Left renal pelvis (tissue), 4 donors: ENCODE data around the gene ZNF470. TPM values are rescaled to one million over a fixed set of nuclear protein-coding genes. Genes with fewer than 3 reads are reported as not detected.

Experiments used
- DNase-seq, 4 donors: peaks; one replicate each; pipeline ENCODE4 v3.0.0-alpha.2; 2013; ENCODE audit warnings: low read depth in 4 of 4, low spot score in 3 of 4
- polyA plus RNA-seq, 4 donors: library from polyadenylated mRNA; unstranded; fragments of 120-200 nt; gene quantifications; one replicate each; pipeline ENCODE4 v1.2.1, GENCODE V29; 2013; ENCODE audit not compliant: insufficient read length in 4 of 4

ZNF470 gene
- 10 to 100 TPM in 3 of 4 donors, 1 to 10 TPM in 1; 5.7 to 10.6 (median 10.4) TPM for polyA plus RNA-seq

DNA sequence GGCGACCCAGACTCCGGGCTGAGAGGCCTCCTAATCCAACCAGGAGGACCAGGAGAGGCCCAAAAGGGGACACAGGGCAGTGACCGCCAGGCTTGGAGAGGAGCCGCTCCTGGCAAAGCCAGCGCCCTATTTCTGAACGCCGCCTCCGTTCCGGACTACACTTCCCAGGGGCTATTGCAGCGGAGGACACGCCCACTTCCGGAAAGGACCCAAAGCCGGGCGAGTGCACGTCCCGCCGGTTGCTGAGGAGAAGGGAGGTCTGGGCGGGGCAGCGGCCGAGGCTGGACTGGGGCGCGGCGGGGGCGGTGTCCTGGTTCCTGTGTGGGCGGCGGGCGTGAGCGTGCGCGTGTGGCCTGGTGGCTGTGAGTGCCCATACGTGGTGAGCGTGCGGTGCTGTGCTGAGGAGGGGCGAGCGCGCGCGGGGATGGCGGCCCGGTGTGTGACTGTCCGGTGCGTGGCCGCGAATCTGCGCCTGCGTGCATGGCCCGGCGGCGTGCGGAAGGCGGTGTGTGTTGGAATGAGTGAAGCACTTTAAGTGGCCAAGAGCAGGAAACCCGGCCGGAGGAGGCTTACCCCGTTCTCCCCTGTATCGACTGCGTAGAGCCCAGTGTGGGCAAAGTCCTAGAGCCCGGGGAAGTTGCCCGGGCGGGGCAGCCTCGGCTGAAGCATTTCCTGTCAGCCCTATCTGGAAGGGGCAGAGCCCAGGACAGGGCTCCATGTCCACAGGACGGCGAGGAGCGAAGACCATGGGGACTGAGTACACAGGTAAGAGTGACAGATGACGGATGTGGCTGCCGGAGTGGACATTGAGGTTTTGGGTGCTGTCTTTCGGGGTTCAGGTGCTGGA is at the start of gene ZNF470:
Gene ZNF470 (plus strand): TSS at position 195 of the 847 bp plus-strand sequence. CDS start 2,844 bp downstream, outside the sequence.
- DNase-seq: peak; percentile 70 to 85 (median 82)

DNA sequence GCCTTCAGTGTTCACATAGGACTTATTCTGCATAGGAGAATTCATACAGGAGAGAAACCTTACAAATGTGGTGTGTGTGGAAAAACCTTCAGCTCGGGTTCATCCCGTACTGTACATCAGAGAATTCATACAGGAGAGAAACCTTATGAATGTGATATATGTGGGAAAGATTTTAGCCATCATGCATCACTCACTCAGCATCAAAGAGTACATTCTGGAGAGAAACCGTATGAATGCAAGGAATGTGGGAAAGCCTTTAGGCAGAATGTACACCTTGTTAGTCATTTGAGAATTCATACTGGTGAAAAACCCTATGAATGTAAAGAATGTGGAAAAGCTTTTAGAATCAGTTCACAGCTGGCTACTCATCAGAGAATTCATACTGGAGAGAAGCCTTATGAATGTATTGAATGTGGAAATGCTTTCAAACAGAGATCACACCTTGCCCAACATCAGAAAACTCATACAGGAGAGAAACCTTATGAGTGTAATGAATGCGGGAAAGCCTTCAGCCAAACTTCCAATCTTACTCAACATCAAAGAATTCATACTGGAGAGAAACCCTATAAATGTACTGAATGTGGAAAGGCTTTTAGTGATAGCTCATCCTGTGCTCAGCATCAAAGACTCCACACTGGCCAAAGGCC is 41.9 kb upstream of the ZNF470 start:
- no peak for DNase-seq

DNA sequence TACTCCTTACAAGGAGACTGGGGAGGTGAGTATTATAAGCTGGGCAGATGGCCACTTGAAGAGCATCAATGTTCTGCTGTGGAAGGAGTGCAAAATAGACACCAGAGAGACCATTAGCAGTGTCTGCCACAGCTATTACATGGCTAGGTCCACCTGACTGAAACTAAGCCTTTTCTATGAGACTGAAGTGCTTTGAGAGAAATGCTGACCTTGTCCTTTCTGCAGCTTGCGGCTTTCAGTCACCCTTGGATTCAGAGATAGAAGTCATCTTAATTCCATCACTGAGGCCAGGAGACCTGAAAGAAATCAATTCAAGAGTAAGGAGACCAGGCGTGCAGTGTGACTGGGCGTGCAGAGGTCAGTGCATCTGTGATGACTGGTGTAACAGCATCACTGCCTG is 29.8 kb upstream of the ZNF470 start:
- no peak for DNase-seq

DNA sequence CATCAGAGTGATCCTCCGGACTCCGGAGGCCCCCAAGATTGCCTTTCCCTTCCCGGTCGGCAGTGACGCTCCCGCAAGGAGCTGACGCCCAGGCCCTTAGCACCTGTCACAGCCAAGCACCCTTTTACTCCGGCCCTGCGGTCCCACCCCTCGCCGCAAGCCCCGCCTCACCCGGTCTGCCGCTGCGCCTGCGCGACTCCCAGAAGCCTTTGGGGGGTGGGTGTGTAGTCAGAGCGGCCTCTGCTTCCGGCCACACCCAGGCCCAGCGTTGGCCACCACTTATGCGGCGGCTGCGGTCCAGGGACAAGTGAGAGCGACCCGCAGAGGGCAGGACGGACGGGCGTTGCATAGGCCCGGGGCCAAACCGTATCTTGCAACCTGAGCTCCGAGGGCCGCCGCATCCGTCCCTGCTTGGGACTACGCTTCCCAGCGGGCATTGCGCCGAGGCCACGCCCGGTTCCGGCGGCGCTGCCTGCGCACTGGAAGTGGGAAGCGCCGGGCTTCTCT is 29.0 kb upstream of the ZNF470 start:
- peak; percentile 77 to 82 (median 78) for DNase-seq

DNA sequence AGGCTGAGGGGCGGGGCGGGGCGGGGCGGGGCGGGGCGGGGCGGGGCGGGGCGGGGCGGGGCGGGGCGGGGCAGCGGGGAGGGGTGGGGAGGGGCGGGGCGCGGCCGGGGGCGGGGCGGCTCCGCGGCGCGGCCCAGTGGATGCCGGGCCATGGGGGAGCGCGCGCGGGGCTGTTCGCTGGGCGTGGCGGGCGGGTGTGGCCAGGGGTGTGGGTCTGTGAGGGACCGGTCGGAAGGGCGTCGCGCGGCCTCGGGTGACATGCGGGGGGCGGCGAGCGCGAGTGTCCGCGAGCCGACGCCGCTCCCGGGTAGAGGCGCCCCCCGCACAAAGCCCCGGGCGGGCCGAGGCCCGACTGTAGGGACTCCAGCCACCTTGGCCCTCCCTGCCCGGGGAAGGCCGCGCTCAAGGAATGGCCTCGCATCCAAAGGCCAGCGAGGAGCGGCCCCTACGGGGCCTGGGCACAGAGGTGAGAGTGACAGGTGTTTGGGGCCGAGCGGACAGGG is 28.5 kb upstream of the ZNF470 start, which contains the start of gene ZFP28:
Gene ZFP28 (plus strand): TSS at position 188 of the 503 bp plus-strand sequence. CDS start 71 bp downstream, at position 259.
- DNase-seq: peak in 2 of 4 donors; percentile 16 to 17

DNA sequence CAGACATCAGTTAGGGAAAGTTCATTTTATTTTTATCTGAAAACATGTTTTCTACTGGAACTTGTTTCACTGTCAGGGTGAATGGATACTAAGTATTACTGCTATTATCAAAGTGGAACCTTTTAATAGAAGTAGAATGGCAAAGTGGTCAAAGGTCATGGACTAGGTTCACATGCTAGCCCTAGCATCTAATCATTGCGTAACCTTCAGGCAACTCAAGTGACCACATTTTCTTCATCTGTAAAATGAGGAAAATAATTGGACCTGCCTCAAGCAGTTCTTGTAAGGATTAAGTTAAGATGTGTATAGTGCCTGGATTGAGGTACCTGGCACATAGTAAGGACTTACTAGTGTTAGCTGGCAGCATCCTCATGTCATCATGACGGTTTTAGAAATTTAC is 23.5 kb upstream of the ZNF470 start:
- DNase-seq: no peak

DNA sequence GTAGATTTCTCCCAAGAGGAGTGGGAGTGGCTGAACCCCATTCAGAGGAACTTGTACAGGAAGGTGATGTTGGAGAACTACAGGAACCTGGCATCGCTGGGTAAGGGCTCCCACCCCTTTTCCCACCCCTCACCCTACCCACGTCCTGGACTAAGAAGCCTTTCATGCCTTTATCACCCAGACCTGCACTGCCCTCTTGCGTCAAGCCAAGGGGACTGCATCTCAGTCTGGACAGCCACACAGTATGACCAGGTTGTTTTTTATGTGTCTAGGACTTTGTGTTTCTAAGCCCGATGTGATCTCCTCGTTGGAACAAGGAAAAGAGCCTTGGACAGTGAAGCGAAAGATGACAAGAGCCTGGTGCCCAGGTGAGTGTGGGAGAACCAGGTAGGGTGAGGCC is 19.7 kb upstream of the ZNF470 start:
- DNase-seq: no peak

DNA sequence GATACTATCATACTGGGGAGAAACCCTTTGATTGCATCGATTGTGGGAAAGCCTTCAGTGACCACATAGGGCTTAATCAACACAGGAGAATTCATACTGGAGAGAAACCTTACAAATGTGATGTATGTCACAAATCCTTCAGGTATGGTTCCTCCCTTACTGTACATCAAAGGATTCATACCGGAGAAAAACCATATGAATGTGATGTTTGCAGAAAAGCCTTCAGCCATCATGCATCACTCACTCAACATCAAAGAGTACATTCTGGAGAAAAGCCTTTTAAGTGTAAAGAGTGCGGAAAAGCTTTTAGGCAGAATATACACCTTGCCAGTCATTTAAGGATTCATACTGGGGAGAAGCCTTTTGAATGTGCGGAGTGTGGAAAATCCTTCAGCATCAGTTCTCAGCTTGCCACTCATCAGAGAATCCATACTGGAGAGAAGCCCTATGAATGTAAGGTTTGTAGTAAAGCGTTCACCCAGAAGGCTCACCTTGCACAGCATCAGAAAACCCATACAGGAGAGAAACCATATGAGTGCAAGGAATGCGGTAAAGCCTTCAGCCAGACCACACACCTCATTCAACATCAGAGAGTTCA is 12.9 kb upstream of the ZNF470 start:
- no peak for DNase-seq

DNA sequence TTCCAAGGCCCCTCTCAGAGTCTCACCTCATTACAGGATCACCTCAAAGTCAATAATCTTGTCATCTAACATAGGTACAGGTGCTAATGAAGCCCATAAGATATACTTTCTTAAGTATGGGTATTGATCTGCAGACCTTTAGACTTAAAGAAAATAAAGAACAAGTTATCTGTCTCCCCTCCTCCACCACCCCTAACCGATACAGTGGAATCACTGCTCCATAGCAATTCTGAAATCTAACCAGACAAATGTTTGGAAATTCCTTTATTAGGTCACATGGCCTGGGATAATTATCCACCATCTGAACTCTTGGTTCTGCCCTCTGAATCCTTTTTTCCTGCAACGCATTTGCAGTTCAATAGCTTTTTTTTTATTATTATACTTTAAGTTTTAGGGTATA is 4.5 kb upstream of the ZNF470 start:
- no peak for DNase-seq

DNA sequence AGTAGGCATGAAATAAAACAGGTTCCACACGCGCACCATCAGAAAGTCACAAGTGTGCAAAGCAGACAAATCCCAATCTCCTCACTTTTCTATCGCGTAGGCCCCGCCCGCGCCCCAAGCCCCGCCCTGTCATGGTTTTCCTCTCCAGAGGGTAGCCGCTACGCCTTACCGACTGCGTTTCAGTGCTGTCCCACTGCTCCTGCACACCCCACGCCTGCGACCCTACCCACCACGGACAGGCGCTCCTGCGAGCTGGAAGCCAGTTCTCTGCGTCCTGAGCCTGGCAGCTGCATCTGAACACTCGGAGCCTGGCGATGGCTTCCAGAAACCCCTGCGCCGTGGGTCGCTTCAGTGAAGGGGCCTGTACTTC is 379 bp upstream of the ZNF470 start:
- DNase-seq: peak in 1 of 4 donors; percentile 3

DNA sequence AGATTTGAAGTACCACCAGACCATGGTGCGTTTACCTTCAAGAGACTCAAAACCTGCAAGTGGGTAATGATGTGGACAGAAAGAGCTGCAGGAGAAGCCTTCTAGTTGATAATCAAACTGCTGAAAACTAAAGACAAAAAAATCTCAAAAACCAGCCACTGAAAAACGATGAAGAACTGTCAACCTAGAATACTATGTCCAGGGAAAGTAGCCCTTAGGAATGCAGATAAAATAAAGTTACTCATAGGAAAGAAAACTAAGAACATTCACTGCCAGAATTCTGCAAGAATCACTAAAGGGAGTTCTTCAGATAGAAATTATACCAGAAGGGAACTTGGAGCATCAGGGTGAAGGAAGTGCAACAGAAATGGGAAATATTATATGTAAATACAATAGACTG is 5.3 kb downstream of the ZNF470 start:
- no peak for DNase-seq

DNA sequence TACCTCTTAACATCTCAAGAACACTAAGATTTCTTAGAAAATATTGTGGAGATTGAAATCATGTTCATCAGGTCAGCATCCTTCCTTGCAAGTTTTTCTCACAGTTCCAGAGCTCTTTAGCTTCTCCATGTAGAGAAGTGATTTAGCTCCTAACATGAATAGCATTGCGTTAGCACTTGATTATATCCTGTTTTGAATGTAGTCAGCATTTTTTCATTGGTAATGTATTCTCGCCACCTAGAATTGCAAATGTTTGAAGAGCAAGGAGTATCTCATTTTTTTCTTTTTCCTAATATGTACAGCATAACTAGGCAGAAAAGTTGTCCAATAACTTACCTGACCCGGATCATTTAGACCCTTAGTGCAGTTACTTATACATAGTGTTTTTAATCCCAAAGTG is 6.6 kb downstream of the ZNF470 start:
- DNase-seq: no peak

DNA sequence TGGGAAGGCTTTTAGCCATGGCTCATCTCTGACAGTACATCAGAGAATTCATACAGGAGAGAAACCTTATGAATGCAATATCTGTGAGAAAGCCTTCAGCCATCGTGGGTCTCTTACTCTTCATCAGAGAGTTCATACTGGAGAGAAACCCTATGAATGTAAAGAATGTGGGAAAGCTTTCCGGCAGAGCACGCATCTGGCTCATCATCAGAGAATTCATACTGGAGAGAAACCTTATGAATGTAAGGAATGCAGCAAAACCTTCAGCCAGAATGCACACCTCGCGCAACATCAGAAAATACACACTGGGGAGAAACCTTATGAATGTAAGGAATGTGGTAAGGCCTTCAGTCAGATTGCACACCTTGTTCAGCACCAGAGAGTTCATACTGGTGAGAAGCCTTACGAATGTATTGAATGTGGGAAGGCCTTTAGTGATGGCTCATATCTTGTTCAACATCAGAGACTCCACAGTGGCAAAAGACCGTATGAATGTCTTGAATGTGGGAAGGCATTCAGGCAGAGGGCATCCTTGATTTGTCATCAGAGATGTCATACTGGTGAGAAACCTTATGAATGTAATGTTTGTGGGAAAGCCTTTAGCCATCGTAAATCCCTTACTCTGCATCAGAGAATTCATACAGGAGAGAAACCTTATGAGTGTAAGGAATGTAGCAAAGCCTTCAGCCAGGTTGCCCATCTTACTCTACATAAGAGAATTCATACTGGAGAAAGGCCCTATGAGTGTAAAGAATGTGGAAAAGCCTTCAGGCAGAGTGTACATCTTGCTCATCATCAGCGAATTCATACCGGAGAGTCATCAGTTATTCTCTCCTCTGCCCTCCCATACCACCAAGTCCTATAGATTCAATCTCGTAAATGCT is 10.7 kb downstream of the ZNF470 start:
- no peak for DNase-seq

DNA sequence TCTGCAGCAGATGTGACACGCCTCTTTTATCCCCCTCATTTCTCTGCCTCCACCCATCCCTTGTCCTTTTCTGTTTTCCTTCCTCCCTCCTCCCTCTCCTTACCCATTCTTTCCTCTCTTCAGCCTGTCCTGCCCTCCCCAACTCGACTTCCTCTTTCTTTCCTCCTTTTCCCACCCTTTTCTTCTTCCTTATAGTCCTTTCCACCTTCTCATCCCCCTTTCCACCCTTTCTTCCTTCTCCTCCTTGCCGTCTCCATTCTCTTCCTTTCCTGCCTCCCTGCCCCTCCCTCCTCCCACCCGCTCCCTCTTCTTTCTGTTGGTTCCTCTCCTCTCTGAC is 27.1 kb downstream of the ZNF470 start:
- DNase-seq: no peak

DNA sequence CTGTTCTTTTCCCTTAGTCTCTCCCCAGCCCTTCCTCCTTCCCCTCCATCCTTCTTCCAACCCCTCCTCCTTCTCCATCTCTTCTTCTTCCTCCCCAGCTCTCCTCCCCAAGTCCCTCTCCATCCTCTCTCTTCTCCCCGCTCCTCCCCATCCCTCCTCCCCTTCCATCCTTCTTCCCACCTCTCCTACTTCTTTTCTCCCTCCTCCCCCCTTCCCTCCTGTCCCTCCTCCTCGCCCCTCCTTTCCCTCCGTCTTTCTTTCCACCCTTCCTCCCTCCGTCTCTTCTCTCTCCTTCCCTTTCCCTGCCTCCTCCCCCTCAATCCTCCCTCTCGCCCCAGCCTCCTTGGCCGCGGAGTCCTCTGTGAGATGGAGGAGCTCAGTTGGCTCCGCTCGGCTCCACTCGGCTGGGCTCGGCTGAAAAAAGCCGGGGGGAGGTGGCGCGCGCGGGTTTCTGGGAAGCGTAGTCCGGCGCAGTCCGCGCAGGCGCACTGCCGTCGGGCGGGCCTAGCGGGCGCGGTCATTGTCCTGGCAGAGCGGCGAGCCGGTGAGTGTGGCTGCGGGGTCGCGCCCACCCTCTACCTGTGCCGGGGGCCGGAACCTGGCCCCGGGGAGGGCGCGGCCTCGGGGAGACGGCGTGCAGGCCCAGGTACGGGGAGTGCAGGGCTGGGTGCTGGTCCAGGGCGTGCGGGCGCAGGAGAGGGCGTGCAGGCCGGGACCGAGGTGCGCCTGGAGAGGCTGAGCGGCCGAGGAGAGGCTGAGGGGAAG is 27.7 kb downstream of the ZNF470 start, which contains the start of gene ZNF71:
Gene ZNF71 (plus strand): TSS at position 520 of the 765 bp plus-strand sequence. CDS start 6,257 bp downstream, outside the sequence.
- peak; percentile 73 to 81 (median 80) for DNase-seq

DNA sequence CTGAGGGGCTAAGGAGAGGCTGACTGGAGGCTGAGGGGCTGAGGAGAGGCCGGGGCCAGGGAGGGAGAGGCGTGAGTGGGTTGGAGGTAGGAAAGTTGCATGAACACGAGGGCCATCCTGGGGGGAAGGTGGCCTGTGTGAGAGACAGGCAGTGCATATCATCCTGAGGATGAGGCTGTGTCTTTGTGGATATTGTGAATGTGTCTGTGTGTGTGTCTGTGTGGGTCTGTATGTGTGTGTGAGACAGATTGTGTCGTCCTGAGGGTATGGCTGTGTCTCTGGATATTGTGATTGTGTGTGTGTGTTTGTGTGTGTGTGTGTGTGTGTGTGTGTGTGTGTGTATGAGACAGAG is 28.3 kb downstream of the ZNF470 start:
- DNase-seq: peak in 1 of 4 donors; percentile 25

DNA sequence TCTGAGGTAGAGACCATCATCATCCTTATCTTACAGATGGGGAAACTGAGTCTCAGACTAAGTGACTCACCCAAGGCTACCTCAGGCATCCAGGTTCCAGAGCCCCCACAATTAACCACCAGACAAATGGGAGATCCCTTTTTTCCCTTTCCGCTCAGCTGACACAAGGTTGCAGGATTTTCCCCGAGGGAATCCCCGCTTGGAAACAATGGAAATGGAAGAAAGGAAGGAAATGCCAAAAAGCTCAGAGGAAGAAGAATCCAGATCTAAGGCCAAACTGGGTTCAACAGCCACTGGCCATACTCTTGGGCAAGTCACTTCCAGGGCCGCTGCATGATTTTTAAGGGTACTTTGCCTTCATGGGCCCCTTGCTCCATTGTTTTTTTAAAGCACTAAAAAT is 29.4 kb downstream of the ZNF470 start:
- DNase-seq: no peak

DNA sequence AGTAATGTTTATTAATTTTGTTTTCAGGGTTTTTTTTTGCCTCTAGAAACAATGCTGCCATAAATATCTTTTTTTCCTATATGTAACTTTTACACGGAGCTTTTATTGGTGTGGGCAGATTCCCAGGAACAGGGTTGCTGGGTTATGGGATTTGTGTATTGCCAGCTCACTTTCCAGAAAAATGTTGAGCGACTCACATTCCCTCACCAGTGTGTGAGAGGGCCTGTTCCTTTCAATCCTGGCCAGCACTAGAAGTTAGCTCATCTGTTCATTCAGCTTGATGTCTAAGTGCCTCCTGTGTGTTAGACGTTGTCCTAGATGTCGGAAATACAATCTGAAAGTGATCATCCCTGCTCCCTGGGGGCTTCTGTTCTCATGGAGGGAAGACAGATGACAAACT is 30.4 kb downstream of the ZNF470 start:
- no peak for DNase-seq

DNA sequence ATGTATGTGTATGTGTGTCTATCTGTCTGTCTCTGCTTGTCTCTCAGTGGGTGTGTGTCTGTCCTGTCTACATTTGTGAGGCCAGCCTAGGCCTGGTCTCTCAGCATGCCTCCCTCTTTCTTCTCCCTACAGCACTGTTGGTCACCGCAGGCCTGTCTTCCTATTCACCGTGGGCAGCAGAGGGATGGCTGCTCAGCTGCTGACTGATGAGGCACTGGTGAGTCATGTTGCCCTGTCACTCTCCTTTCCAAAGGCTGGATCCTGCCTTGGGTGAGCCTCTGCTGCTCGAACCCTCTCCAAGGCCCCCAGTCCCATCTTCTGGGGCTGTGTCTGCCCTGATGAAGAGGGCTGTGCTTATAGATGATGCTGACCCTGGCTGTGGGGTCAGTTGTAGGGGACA is 34.1 kb downstream of the ZNF470 start:
- no peak for DNase-seq
